Esophagus muscularis mucosa (tissue), 3 donors: ENCODE data around the gene PLP2.

Experiments
- CTCF ChIP-seq, 3 experiments: fragments of 200-600 bp in 2 of 3; fragments of 450-650 bp in 1 of 3; sonication (generic) in 2 of 3; IDR thresholded peaks; one replicate each; pipeline ENCODE4 v1.5.1; 2017 to 2019; ENCODE audit warnings: antibody characterized with exemption in 3 of 3, mild to moderate bottlenecking in 2 of 3, moderate library complexity in 1 of 3
- POLR2A ChIP-seq: fragments of 450-650 bp; IDR thresholded peaks from one replicate; pipeline ENCODE4 v1.6.1; 2017; ENCODE audit warnings: antibody characterized with exemption, moderate library complexity, mild to moderate bottlenecking, low read depth

GRCh38 chrX:49211074-49211473 is 39.4 kb downstream of the PLP2 start:
- TF ChIP-seq CTCF (IDR thresholded peaks at IDR 0.05) = no peak
- TF ChIP-seq POLR2A = no peak
